Measurements from ENCODE around the gene CES1. TPM values are rescaled to one million over a fixed set of nuclear protein-coding genes. Genes with fewer than 3 reads are reported as not detected.

Gene CES1
- total RNA-seq, result 0.26 TPM in 2 replicates

DNA sequence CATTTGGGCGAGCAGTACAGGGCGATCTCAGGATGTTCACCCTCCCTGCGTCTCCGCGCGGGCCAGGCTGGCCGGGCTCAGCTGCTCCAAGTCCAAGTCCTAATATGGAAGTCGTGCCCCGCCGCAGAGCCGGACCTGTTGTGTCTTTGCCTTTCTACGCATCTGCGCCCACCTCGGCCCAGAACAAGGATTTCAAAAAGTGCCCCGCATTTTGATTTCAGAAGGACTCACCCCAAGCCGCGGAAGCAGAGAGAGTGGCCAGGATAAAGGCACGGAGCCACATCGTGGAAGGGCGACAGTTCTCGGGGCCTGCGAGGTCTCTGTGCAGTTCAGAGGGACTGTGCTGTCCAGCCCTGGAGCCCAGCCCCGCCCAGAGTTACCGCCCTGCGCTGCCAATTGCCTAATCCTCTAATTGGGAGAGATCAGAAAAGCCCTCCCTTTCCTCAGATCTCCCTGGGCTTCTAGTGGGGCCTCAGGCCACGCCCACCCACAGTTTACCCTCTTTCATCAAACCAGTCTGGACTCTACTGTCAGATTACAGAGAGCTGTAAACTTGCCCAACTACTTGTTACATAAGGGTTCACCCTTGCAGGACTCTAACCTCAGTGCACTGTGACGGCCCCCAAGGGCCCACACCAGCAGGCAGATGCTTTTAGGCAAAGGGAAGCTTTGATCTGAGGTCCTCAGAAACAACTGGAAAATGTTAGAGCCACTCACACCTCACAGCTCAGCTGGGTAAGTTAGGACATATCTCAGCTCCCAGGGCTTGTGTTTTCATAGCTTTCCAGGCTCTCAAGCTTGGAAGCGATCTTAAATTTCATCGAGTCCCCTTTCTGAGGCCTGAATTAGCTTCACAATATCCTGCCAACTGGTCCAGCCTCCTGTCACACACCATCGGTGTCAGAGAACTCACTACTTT is at the start of gene CES1:
CES1 (minus strand) TSS at position 324 of the 919 bp plus-strand sequence; CDS start at position 283, 41 bp downstream.
- FAIRE-seq (no peak), DNase-seq (ENCODE audit: low read depth) (no peak)
- Histone ChIP-seq H3K36me3 (ENCODE audit: control insufficient read depth, insufficient read depth, low read length) (no peaks in the 10 kb centered on the region), H3K4me3 (ENCODE audit: low read depth, low read length) (no peak within 1 kb of the TSS), H3K27me3 (ENCODE audit: control insufficient read depth, insufficient read depth, low read length) (no peaks in the 10 kb centered on the region)
- TF ChIP-seq, protein P1, sequence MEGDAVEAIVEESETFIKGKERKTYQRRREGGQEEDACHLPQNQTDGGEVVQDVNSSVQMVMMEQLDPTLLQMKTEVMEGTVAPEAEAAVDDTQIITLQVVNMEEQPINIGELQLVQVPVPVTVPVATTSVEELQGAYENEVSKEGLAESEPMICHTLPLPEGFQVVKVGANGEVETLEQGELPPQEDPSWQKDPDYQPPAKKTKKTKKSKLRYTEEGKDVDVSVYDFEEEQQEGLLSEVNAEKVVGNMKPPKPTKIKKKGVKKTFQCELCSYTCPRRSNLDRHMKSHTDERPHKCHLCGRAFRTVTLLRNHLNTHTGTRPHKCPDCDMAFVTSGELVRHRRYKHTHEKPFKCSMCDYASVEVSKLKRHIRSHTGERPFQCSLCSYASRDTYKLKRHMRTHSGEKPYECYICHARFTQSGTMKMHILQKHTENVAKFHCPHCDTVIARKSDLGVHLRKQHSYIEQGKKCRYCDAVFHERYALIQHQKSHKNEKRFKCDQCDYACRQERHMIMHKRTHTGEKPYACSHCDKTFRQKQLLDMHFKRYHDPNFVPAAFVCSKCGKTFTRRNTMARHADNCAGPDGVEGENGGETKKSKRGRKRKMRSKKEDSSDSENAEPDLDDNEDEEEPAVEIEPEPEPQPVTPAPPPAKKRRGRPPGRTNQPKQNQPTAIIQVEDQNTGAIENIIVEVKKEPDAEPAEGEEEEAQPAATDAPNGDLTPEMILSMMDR (IDR thresholded peaks at IDR 0.05; ENCODE audit: insufficient read depth, low read length, severe bottlenecking), result no peak

DNA sequence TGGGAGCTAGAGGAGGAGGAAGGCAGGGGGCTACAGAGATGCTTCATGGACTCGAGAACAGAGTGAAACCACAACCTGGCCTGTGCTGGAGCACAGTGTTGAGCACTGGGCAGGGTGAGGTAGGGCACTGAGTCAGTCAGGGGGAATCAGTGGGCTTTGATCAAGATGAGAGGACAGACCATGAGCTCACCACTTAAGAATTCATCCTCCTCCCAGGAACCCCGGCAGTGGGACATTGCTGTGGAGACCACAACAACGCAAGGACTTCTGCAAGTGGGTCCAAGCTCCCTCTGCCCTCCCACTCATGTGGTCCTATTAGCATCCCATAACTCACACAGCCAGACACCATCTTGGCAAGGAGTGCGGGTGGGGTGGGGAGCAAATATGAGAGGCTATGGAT is 44.0 kb upstream of the CES1 start:
- Histone ChIP-seq H3K27me3 (ENCODE audit: control insufficient read depth, insufficient read depth, low read length) (no peaks in the 10 kb centered on the region), H3K36me3 (ENCODE audit: control insufficient read depth, insufficient read depth, low read length) (no peaks in the 10 kb centered on the region), H3K4me3 (ENCODE audit: low read depth, low read length) (no peak overlapping the region)
- DNase-seq (ENCODE audit: low read depth), result no peak
- TF ChIP-seq, protein P1 (IDR thresholded peaks at IDR 0.05; ENCODE audit: insufficient read depth, low read length, severe bottlenecking), result no peak
- FAIRE-seq, result no peak

DNA sequence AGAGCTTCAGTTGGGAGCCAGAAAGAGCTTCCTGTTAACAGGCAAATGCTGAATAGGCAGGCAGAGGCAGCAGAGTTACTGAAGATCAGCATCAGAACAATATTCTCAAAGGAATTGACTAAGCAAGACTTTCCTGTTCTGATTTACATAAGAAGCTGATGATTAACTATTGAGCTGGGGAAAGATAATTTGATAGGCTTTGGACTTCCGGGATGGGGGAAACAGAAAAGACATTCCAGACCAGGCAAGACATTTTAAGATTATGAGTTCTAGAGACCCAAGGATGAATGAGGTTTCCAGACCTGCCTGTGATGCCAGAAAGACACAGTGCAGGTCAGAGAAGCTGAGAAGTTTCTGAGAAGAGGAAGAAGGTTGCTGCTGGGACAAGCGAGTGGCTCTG is 42.4 kb upstream of the CES1 start, which contains the start of gene CES5A:
CES5A (minus strand) TSS at position 101 of the 400 bp plus-strand sequence. CDS start 152 bp downstream, outside the sequence.
- H3K4me3 ChIP-seq (ENCODE audit: low read depth, low read length), result no peak within 1 kb of the TSS
- H3K36me3 ChIP-seq (ENCODE audit: control insufficient read depth, insufficient read depth, low read length), result no peaks in the 10 kb centered on the region
- FAIRE-seq, result no peak
- no peak for DNase-seq (ENCODE audit: low read depth)
- TF ChIP-seq, protein P1 (IDR thresholded peaks at IDR 0.05; ENCODE audit: insufficient read depth, low read length, severe bottlenecking), result no peak
- H3K27me3 ChIP-seq (ENCODE audit: control insufficient read depth, insufficient read depth, low read length), result no peaks in the 10 kb centered on the region

DNA sequence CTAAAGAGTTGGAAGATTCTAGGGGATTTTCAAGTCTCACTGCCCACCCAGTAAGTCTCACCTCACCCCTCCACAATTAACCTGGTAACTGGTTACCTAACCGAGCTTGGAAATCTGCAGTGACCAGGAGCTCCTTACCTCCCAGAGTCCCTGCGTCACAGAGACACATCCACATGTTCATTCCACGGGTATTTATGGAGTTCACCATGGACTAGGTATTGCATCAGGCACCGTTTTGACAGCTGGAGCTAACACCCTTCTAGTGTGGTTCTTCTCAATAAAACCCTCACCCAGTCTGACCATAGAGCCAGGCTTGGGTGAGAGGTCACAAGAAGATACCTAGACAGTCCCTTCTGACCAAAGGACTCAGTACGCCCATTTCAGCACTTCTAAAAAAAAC is 40.2 kb upstream of the CES1 start:
- DNase-seq (ENCODE audit: low read depth) (no peak), FAIRE-seq (no peak)
- Histone ChIP-seq H3K36me3 (ENCODE audit: control insufficient read depth, insufficient read depth, low read length) (no peaks in the 10 kb centered on the region), H3K27me3 (ENCODE audit: control insufficient read depth, insufficient read depth, low read length) (no peaks in the 10 kb centered on the region), H3K4me3 (ENCODE audit: low read depth, low read length) (no peak overlapping the region)
- TF ChIP-seq, protein P1 (IDR thresholded peaks at IDR 0.05; ENCODE audit: insufficient read depth, low read length, severe bottlenecking), result no peak

DNA sequence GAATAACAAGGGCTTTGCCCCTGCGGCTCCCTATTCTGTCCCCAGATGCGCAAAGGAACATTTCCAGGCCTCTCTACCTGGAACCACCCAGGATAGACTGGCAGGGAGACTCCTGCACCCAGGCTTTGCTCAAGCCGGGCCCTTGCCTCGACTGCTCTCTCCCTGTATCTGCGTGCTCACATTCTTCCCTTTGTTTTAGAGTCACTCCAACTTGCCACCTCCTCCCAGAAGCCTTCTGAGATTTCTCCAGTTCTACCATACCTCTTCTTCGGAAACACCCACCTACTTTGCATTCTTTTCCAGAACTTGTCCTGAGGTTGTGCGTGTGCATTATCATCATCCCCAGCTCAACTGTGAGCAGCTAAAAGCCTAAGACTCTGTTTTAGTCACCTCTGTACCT is 39.2 kb upstream of the CES1 start:
- H3K27me3 ChIP-seq (ENCODE audit: control insufficient read depth, insufficient read depth, low read length), result no peaks in the 10 kb centered on the region
- no peak overlapping the region for H3K4me3 ChIP-seq (ENCODE audit: low read depth, low read length)
- DNase-seq (ENCODE audit: low read depth), result no peak
- no peak for FAIRE-seq
- TF ChIP-seq, protein P1 (IDR thresholded peaks at IDR 0.05; ENCODE audit: insufficient read depth, low read length, severe bottlenecking), result no peak
- H3K36me3 ChIP-seq (ENCODE audit: control insufficient read depth, insufficient read depth, low read length), result no peaks in the 10 kb centered on the region
